GM12872 (cell line): Measurements from ENCODE around the gene CD300LD.

Experiments used
- CTCF ChIP-seq: IDR thresholded peaks from 3 replicates; pipeline ENCODE4 v1.5.1; 2011; ENCODE audit warnings: low read depth, mild to moderate bottlenecking, low read length, moderate library complexity; ENCODE audit not compliant: insufficient read depth

CD300LD gene

GRCh38 chr17:74566132-74566753 is 25.8 kb downstream of the CD300LD start:
- peak; percentile 86 for TF ChIP-seq CTCF

- TF ChIP-seq CTCF: no peak
Measured at GRCh38 chr17:74565126-74565525, 27.0 kb downstream of the CD300LD start.

- TF ChIP-seq CTCF: no peak
Measured at GRCh38 chr17:74563358-74563757, 28.7 kb downstream of the CD300LD start.

GRCh38 chr17:74561586-74561985 is 30.5 kb downstream of the CD300LD start:
- no peak for TF ChIP-seq CTCF

DNA sequence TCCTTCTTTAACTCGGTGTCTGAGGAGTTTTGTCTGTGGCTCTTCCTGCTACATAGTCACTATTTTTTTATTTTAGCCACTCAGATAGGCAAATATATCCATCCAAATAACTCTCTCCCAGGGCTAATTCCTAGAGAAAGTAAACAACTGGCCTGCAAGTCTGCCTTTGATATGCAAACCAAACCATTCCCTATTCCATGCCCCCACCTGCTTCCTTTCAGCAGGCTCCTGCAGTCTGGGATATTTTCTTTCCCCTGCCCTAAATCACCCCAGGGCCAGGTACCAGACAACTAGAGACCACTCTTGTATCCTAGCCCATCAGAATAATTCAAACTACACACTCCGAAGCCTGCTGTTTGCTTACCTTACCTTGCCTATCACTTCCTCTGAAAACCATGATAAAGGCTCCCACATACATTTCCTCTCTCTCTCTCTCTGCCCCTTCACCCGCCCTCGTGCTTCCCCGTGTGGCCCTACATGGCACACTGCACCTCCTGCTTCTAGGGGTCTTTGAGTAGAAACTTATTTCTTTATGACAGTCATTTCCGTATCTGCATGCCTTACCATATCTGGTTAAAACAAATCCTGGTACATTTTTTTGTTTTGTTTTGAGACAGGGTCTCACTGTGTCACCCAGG is 33.1 kb downstream of the CD300LD start:
- no peak for TF ChIP-seq CTCF

DNA sequence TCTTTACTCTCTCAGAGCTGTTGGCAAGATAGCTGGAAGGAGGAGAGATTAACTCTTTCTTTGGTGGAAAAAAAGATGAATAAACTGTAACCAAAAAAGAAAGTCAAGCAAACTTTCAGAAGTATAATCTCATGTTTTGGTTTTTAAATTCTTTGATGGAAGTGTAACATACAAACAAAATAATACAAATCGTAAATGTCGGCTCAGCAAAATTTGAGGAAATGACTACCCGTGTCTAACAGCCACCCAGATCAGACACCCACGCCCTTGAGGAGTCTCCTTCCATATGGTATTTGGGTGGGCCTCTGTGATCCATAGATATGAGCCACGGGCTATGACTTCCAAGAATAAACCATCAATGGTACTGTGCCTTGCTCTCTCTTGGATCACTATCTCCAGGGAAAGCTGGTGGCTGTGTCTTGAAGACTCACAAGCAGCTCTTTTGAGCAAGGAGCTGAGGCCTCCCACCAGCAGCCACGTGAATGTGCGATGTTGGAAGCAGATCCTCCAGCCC is 36.6 kb downstream of the CD300LD start:
- TF ChIP-seq CTCF: no peak

GRCh38 chr17:74554909-74555308 is 37.2 kb downstream of the CD300LD start:
- no peak for TF ChIP-seq CTCF
